K562 (cell line): ENCODE measurements around the gene COPS6. TPM values are rescaled to one million over a fixed set of nuclear protein-coding genes. Genes with fewer than 3 reads are reported as not detected.
A peak's percentile ranks its signal among the peaks of the same experiment; 100 is the strongest.

Experiments used
- CHD4 ChIP-seq: fragments of 200-600 bp; sonication (generic); IDR thresholded peaks from 3 replicates; pipeline ENCODE4 v1.6.1; 2012; ENCODE audit warnings: low read depth, mild to moderate bottlenecking, mixed read lengths, low read length, inconsistent platforms; ENCODE audit not compliant: insufficient read depth, insufficient replicate concordance, poor library complexity, severe bottlenecking
- E2F3 ChIP-seq: fragments of 250-450 bp; sonication (Bioruptor Pico); IDR thresholded peaks from 2 replicates; pipeline ENCODE4 v1.4.0; 2020; ENCODE audit warnings: mild to moderate bottlenecking
- E2F4 ChIP-seq: sonication (generic); formaldehyde crosslinking; IDR thresholded peaks from 2 replicates; pipeline ENCODE4 v1.8.0; 2022; ENCODE audit warnings: mild to moderate bottlenecking, low read depth, missing genetic modification reagents
- EP300 ChIP-seq: IDR thresholded peaks from 2 replicates; pipeline ENCODE4 v1.6.1; 2012; ENCODE audit warnings: low read length, improper control_type of control experiment
- JUND ChIP-seq, 2 experiments: IDR thresholded peaks; 2 replicates in 1 of 2; 3 replicates in 1 of 2; pipeline ENCODE4 v1.6.1; 2011; ENCODE audit warnings: borderline replicate concordance in 2 of 2, low read depth in 2 of 2, low read length in 2 of 2, improper control_type of control experiment in 1 of 2, missing biosample characterization in 1 of 2, missing genetic modification characterization in 1 of 2, missing genetic modification reagents in 1 of 2
- KLF13 ChIP-seq: fragments of 450-650 bp; IDR thresholded peaks from 2 replicates; pipeline ENCODE4 v1.6.1; 2016; ENCODE audit warnings: missing genetic modification characterization, low read depth, mild to moderate bottlenecking, missing compliant biosample characterization, moderate library complexity, borderline replicate concordance
- PATZ1 ChIP-seq: fragments of 250-450 bp; sonication (Bioruptor Pico); IDR thresholded peaks from 2 replicates; pipeline ENCODE4 v1.5.0; 2020; ENCODE audit warnings: mild to moderate bottlenecking, borderline replicate concordance
- ZBTB17 ChIP-seq: fragments of 450-650 bp; formaldehyde crosslinking; IDR thresholded peaks from 2 replicates; pipeline ENCODE4 v1.4.0; 2020; ENCODE audit warnings: mild to moderate bottlenecking
- ZNF212 ChIP-seq: fragments of 450-650 bp; formaldehyde crosslinking; IDR thresholded peaks from 2 replicates; pipeline ENCODE4 v1.4.0; 2020; ENCODE audit warnings: mild to moderate bottlenecking
- ZNF324 ChIP-seq: fragments of 250-450 bp; sonication (Bioruptor Pico); IDR thresholded peaks from 2 replicates; pipeline ENCODE4 v1.4.0; 2020; ENCODE audit warnings: mild to moderate bottlenecking
- polyA plus RNA-seq, 8 experiments: library from polyadenylated mRNA; depleted of rRNA in 4 of 8; stranded (reverse) in 5 of 8; unstranded in 3 of 8; fragments of >200 nt; fragmentation: Nextera tagmentation in 2 of 8; fragmentation: Illumina TruSeq in 1 of 8; extraction: Ambion mirVana in 2 of 8; extraction: Trizol in 1 of 8; gene quantifications; 2 replicates each; pipeline versions ENCODE4 v1.2.1 to v1.2.3, GENCODE V29; 2011 to 2014; ENCODE audit warnings: inconsistent platforms in 1 of 8, missing spikeins in 1 of 8
- total RNA-seq, 7 experiments: library from RNA; depleted of rRNA in 6 of 7; stranded (reverse); fragments of >200 nt in 6 of 7; fragmentation: Illumina TruSeq in 2 of 7; extraction: Trizol in 2 of 7; gene quantifications; 2 replicates each; pipeline versions ENCODE4 v1.2.1 to v1.2.3, GENCODE V29; 2011 to 2021; ENCODE audit warnings: low replicate concordance in 1 of 7
- TF ChIP-seq, protein P1 (sequence below): fragments of 450-650 bp; IDR thresholded peaks from 2 replicates; pipeline ENCODE4 v1.6.1; 2016; ENCODE audit warnings: mild to moderate bottlenecking, moderate library complexity

The COPS6 gene
- total and polyA plus RNA-seq, 9 of the 15 experiments (the other 6 are each of a cell fraction or from before 2014, with no cell fraction given), result 63.0 to 331 (median 168) TPM

DNA sequence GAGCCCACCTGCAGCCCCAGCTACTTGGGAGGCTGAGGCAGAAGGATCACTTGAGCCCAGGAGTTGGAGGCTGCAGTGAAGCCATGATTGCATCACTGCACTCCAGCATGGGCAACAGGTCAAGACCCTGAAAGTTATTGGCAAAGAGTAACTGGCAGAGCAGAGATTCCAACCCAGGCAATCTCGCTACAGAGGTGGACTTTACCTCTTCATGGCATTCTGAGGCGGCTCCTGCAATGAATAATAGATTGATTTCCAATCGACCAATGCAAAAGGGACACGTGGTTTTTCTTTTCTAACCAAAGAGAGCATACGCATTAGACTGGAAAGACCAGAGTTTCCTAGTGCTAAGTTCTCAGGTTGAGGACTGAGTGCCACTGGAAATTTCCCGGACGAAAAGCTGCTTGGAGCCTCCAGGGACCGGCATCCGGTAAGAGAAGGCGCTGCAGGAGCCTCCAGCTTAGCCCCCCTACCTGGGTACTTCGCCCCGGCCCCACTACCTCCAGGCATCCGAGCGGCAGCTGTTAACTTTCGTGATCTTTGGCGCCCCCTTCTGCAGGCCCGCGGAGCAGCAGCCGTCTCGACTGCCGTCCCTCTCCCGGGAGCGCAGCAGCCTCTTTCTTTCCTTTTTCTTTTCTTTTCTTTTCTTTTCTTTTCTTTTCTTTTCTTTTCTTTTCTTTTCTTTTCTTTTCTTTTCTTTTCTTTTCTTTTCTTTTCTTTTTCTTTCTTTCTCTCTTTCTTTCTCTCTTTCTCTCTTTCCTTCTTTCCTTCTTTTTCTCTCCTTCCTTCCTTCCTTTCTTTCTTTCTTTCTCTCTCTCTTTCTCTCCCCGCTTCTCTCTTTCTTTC, 42.1 kb downstream of the COPS6 start (continued):
- no peak for TF ChIP-seq PATZ1 (CRISPR knock-in tag)
- TF ChIP-seq ZNF212, result no peak
- peak; percentile 45; the same call in 1 of the 2 replicates for TF ChIP-seq JUND (IDR thresholded peaks at IDR 0.05; ENCODE audit: borderline replicate concordance, low read depth, low read length)
- no peak for TF ChIP-seq JUND (tag; IDR thresholded peaks at IDR 0.05; ENCODE audit: borderline replicate concordance, low read depth, low read length)
- TF ChIP-seq KLF13 (tag), result no peak
- no peak for TF ChIP-seq E2F3 (CRISPR knock-in tag)
- TF ChIP-seq, protein P1, sequence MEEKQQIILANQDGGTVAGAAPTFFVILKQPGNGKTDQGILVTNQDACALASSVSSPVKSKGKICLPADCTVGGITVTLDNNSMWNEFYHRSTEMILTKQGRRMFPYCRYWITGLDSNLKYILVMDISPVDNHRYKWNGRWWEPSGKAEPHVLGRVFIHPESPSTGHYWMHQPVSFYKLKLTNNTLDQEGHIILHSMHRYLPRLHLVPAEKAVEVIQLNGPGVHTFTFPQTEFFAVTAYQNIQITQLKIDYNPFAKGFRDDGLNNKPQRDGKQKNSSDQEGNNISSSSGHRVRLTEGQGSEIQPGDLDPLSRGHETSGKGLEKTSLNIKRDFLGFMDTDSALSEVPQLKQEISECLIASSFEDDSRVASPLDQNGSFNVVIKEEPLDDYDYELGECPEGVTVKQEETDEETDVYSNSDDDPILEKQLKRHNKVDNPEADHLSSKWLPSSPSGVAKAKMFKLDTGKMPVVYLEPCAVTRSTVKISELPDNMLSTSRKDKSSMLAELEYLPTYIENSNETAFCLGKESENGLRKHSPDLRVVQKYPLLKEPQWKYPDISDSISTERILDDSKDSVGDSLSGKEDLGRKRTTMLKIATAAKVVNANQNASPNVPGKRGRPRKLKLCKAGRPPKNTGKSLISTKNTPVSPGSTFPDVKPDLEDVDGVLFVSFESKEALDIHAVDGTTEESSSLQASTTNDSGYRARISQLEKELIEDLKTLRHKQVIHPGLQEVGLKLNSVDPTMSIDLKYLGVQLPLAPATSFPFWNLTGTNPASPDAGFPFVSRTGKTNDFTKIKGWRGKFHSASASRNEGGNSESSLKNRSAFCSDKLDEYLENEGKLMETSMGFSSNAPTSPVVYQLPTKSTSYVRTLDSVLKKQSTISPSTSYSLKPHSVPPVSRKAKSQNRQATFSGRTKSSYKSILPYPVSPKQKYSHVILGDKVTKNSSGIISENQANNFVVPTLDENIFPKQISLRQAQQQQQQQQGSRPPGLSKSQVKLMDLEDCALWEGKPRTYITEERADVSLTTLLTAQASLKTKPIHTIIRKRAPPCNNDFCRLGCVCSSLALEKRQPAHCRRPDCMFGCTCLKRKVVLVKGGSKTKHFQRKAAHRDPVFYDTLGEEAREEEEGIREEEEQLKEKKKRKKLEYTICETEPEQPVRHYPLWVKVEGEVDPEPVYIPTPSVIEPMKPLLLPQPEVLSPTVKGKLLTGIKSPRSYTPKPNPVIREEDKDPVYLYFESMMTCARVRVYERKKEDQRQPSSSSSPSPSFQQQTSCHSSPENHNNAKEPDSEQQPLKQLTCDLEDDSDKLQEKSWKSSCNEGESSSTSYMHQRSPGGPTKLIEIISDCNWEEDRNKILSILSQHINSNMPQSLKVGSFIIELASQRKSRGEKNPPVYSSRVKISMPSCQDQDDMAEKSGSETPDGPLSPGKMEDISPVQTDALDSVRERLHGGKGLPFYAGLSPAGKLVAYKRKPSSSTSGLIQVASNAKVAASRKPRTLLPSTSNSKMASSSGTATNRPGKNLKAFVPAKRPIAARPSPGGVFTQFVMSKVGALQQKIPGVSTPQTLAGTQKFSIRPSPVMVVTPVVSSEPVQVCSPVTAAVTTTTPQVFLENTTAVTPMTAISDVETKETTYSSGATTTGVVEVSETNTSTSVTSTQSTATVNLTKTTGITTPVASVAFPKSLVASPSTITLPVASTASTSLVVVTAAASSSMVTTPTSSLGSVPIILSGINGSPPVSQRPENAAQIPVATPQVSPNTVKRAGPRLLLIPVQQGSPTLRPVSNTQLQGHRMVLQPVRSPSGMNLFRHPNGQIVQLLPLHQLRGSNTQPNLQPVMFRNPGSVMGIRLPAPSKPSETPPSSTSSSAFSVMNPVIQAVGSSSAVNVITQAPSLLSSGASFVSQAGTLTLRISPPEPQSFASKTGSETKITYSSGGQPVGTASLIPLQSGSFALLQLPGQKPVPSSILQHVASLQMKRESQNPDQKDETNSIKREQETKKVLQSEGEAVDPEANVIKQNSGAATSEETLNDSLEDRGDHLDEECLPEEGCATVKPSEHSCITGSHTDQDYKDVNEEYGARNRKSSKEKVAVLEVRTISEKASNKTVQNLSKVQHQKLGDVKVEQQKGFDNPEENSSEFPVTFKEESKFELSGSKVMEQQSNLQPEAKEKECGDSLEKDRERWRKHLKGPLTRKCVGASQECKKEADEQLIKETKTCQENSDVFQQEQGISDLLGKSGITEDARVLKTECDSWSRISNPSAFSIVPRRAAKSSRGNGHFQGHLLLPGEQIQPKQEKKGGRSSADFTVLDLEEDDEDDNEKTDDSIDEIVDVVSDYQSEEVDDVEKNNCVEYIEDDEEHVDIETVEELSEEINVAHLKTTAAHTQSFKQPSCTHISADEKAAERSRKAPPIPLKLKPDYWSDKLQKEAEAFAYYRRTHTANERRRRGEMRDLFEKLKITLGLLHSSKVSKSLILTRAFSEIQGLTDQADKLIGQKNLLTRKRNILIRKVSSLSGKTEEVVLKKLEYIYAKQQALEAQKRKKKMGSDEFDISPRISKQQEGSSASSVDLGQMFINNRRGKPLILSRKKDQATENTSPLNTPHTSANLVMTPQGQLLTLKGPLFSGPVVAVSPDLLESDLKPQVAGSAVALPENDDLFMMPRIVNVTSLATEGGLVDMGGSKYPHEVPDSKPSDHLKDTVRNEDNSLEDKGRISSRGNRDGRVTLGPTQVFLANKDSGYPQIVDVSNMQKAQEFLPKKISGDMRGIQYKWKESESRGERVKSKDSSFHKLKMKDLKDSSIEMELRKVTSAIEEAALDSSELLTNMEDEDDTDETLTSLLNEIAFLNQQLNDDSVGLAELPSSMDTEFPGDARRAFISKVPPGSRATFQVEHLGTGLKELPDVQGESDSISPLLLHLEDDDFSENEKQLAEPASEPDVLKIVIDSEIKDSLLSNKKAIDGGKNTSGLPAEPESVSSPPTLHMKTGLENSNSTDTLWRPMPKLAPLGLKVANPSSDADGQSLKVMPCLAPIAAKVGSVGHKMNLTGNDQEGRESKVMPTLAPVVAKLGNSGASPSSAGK, result peak; percentile 58; the same call in 1 of the 2 replicates
- no peak for TF ChIP-seq E2F4 (CRISPR knock-in tag)
- TF ChIP-seq ZNF324 (CRISPR knock-in tag), result no peak
- no peak for TF ChIP-seq ZBTB17 (CRISPR knock-in tag)
- TF ChIP-seq CHD4, result no peak
- TF ChIP-seq EP300, result peak; percentile 33; the same call in 1 of the 2 replicates
